Liver (tissue), 3 donors: ENCODE measurements around the gene MARCHF11.

Experiments used
- EGR1 ChIP-seq, 2 donors: IDR thresholded peaks; 2 replicates each; pipeline ENCODE4 v1.6.1; 2016 to 2018; ENCODE audit warnings: antibody characterized with exemption in 2 of 2, low read depth in 2 of 2
- FOXA1 ChIP-seq: IDR thresholded peaks from 2 replicates; pipeline ENCODE4 v1.6.1; 2016; ENCODE audit warnings: antibody characterized with exemption
- GABPA ChIP-seq, 2 donors: IDR thresholded peaks in 1 of 2; conservative IDR thresholded peaks in 1 of 2; 2 replicates each; pipeline ENCODE4 v1.6.1; 2016; ENCODE audit warnings: antibody characterized with exemption in 2 of 2, mild to moderate bottlenecking in 1 of 2, moderate library complexity in 1 of 2
- RAD21 ChIP-seq, 2 donors: IDR thresholded peaks; 2 replicates each; pipeline ENCODE4 v1.6.1; 2016; ENCODE audit warnings: antibody characterized with exemption in 2 of 2, mild to moderate bottlenecking in 2 of 2
- YY1 ChIP-seq: IDR thresholded peaks from 2 replicates; pipeline ENCODE4 v1.6.1; 2016; ENCODE audit warnings: antibody characterized with exemption, mild to moderate bottlenecking
- TF ChIP-seq, protein P1 (sequence below): fragments of 150-350 bp; IDR thresholded peaks from 2 replicates; pipeline ENCODE4 v1.5.1; 2017; ENCODE audit warnings: improper control_type of control experiment, low read depth, low read length; ENCODE audit not compliant: missing input control
- TF ChIP-seq, protein P2 (sequence below): IDR thresholded peaks from 2 replicates; pipeline ENCODE4 v1.6.1; 2016; ENCODE audit warnings: antibody characterized with exemption
- TF ChIP-seq, protein P3 (sequence below): IDR thresholded peaks from 2 replicates; pipeline ENCODE4 v1.6.1; 2016; ENCODE audit warnings: antibody characterized with exemption, mild to moderate bottlenecking
- TF ChIP-seq, protein P4 (sequence below): IDR thresholded peaks from 2 replicates; pipeline ENCODE4 v1.6.1; 2016; ENCODE audit warnings: antibody characterized with exemption
- donor health status: healthy.
- donor health status: healthy.

DNA sequence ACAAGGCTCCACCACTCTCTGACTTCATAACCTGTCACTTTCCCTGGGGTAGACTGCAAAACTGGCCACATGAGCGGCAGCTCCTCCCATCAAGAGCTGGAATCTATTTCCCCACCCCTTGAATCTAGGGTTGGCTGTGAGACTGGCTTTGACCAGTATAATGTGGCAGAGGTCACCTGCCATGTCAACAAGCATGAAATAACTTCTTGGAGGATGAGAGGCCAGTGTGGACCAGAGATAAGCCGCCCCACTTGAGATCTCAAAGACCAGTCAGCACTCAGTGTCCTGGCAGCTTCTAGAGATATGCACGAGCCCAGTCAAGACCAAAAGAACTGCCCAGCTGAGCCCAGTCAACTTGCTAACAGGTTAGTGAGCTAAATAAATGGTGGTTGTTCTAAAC, 59.0 kb downstream of the MARCHF11 start:
- TF ChIP-seq, protein P1, sequence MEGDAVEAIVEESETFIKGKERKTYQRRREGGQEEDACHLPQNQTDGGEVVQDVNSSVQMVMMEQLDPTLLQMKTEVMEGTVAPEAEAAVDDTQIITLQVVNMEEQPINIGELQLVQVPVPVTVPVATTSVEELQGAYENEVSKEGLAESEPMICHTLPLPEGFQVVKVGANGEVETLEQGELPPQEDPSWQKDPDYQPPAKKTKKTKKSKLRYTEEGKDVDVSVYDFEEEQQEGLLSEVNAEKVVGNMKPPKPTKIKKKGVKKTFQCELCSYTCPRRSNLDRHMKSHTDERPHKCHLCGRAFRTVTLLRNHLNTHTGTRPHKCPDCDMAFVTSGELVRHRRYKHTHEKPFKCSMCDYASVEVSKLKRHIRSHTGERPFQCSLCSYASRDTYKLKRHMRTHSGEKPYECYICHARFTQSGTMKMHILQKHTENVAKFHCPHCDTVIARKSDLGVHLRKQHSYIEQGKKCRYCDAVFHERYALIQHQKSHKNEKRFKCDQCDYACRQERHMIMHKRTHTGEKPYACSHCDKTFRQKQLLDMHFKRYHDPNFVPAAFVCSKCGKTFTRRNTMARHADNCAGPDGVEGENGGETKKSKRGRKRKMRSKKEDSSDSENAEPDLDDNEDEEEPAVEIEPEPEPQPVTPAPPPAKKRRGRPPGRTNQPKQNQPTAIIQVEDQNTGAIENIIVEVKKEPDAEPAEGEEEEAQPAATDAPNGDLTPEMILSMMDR, result no peak
- TF ChIP-seq FOXA1 (no peak), EGR1 (IDR thresholded peaks at IDR 0.05; ENCODE audit: low read depth in 2 of 2) (no peak), YY1 (no peak), GABPA (IDR thresholded peaks at IDR 0.05 in 1 of 2, conservative IDR thresholded peaks at IDR 0.05 in 1 of 2) (no peak), RAD21 (IDR thresholded peaks at IDR 0.05) (no peak)
- TF ChIP-seq, protein P2, sequence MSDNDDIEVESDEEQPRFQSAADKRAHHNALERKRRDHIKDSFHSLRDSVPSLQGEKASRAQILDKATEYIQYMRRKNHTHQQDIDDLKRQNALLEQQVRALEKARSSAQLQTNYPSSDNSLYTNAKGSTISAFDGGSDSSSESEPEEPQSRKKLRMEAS, result no peak
- TF ChIP-seq, protein P3, sequence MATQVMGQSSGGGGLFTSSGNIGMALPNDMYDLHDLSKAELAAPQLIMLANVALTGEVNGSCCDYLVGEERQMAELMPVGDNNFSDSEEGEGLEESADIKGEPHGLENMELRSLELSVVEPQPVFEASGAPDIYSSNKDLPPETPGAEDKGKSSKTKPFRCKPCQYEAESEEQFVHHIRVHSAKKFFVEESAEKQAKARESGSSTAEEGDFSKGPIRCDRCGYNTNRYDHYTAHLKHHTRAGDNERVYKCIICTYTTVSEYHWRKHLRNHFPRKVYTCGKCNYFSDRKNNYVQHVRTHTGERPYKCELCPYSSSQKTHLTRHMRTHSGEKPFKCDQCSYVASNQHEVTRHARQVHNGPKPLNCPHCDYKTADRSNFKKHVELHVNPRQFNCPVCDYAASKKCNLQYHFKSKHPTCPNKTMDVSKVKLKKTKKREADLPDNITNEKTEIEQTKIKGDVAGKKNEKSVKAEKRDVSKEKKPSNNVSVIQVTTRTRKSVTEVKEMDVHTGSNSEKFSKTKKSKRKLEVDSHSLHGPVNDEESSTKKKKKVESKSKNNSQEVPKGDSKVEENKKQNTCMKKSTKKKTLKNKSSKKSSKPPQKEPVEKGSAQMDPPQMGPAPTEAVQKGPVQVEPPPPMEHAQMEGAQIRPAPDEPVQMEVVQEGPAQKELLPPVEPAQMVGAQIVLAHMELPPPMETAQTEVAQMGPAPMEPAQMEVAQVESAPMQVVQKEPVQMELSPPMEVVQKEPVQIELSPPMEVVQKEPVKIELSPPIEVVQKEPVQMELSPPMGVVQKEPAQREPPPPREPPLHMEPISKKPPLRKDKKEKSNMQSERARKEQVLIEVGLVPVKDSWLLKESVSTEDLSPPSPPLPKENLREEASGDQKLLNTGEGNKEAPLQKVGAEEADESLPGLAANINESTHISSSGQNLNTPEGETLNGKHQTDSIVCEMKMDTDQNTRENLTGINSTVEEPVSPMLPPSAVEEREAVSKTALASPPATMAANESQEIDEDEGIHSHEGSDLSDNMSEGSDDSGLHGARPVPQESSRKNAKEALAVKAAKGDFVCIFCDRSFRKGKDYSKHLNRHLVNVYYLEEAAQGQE, result no peak
- TF ChIP-seq, protein P4, sequence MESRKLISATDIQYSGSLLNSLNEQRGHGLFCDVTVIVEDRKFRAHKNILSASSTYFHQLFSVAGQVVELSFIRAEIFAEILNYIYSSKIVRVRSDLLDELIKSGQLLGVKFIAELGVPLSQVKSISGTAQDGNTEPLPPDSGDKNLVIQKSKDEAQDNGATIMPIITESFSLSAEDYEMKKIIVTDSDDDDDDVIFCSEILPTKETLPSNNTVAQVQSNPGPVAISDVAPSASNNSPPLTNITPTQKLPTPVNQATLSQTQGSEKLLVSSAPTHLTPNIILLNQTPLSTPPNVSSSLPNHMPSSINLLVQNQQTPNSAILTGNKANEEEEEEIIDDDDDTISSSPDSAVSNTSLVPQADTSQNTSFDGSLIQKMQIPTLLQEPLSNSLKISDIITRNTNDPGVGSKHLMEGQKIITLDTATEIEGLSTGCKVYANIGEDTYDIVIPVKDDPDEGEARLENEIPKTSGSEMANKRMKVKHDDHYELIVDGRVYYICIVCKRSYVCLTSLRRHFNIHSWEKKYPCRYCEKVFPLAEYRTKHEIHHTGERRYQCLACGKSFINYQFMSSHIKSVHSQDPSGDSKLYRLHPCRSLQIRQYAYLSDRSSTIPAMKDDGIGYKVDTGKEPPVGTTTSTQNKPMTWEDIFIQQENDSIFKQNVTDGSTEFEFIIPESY, result no peak
